Right kidney (tissue), 1 donor: ENCODE data around the gene FIBP.

ENCODE experiments used
- DNase-seq: peaks from one replicate; pipeline ENCODE4 v3.0.0-alpha.2; 2016

Gene FIBP

GRCh38 chr11:65891219-65892136 lies 3.2 kb upstream of the FIBP start:
- DNase-seq: peak; percentile 35

DNA sequence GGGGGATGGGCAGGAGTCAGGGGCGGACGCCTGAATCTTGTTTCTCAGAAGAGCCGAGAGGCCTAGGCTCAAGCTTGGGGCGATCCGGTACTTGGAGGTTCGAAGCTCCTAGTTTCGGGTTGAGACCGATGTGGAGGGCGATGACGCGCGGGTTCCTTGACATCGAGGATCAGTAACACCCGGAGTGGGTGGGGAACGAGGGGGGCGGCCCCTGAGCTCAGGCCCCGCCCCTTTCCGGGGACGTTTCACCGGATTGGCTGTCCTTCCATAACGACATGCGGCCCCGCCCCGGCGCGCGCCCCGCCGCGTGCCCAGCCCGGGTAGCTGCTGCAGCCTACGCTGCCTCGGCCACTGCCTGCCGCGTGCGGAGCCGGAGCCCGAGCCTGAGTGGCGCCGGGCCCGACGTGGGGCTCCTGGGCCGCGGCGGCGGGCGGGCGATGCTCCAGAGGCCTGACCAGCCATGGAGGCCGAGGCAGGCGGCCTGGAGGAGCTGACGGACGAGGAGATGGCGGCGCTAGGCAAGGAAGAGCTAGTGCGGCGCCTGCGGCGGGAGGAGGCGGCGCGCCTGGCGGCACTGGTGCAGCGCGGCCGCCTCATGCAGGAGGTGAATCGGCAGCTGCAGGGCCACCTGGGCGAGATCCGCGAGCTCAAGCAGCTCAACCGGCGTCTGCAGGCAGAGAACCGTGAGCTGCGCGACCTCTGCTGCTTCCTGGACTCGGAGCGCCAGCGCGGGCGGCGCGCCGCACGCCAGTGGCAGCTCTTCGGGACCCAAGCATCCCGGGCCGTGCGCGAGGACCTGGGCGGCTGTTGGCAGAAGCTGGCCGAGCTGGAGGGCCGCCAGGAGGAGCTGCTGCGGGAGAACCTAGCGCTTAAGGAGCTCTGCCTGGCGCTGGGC lies 2.3 kb upstream of the FIBP start, which contains the start of gene CCDC85B:
TSS of gene CCDC85B (plus strand) at position 350 of the 895 bp plus-strand sequence. CDS start at position 461, 111 bp downstream.
- DNase-seq: peak; percentile 99

- no peak for DNase-seq
Measured at GRCh38 chr11:65887723-65888162, 528 bp downstream of the FIBP start.

GRCh38 chr11:65886826-65887722 lies 1.2 kb downstream of the FIBP start:
- no peak for DNase-seq

DNA sequence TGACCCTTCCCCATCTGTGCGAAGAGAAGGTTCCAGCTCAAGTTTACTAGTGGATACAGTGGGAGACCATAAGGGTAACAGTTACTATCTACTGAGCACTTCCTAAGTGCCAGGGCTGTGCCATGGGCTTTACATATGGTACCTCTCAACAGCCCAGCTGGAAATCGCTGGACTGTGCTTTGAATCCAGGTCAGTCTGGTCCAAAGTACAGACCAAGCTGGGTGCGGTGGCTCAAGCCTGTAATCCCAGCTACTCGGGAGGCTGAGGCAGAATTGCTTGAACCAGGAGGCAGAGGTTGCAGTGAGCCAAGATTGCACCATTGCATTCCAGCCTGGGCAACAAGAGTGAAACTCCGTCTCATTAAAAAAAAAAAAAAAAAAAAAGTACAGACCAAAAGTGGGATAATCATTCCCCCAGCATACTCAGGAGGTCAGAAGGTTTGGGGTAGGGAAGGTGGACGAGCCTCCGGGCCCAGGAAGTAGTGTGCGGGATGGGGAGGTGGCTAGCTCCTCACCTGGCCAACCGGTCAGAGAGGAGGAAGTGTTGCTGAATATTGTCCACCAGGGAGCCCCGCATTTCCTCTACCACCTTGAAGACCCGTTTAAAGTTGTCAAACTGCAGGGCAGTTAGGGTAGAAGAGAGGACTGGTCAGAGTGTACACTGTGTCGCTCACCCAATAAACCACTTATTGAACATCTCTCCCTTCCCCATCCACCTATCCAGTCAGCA lies 2.3 kb downstream of the FIBP start:
- no peak for DNase-seq

GRCh38 chr11:65885231-65885630 lies 3.0 kb downstream of the FIBP start:
- DNase-seq: no peak

- peak; percentile 59 for DNase-seq
Measured at GRCh38 chr11:65884716-65885092, 3.6 kb downstream of the FIBP start.

GRCh38 chr11:65883786-65884715 lies 4.2 kb downstream of the FIBP start:
- DNase-seq: no peak

DNA sequence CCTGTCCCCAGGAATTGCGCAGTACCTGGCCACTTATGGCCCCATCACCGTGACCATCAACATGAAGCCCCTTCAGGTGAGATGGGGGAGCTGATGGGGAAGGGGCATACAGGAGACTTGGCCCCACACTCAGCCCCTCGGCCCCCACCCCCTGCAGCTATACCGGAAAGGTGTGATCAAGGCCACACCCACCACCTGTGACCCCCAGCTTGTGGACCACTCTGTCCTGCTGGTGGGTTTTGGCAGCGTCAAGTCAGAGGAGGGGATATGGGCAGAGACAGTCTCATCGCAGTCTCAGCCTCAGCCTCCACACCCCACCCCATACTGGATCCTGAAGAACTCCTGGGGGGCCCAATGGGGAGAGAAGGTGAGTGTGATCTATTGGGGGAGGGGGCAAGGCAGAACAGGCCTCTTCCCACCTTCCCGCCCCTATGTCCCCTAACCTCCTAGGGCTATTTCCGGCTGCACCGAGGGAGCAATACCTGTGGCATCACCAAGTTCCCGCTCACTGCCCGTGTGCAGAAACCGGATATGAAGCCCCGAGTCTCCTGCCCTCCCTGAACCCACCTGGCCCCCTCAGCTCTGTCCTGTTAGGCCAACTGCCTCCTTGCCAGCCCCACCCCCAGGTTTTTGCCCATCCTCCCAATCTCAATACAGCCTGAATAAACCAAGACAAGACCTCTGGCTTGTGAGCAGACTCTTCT lies 5.1 kb downstream of the FIBP start:
- no peak for DNase-seq

DNA sequence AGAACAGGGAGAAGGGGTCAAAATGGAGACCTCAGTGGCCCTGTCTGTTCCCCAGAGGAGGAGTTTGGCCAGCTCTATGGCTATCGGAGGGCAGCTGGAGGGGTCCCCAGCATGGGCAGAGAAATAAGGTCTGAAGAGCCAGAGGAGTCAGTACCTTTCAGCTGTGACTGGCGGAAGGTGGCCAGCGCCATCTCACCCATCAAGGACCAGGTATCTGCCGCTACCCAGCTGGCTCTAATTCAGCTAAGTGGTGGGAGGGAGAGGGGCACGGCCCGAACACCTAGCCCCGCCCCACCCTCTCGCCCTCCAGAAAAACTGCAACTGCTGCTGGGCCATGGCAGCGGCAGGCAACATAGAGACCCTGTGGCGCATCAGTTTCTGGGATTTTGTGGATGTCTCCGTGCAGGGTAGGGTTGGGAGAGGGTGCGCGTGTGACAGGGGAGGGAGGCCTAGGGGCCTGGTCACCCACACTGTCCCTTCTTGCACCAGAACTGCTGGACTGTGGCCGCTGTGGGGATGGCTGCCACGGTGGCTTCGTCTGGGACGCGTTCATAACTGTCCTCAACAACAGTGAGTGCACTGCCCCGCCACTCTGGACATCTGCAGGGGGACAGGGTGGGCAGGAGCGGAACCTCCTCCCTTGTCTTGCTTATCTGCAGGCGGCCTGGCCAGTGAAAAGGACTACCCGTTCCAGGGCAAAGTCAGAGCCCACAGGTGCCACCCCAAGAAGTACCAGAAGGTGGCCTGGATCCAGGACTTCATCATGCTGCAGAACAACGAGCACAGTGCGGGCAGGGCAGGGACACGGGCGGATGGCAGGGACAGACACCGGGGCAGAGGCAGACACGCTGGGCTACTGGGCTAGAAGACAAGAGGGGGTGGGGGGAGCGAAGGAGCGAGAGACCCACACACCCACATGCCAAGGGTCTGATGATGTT lies 5.9 kb downstream of the FIBP start:
- DNase-seq: no peak

- DNase-seq: no peak
Measured at GRCh38 chr11:65880844-65881421, 7.3 kb downstream of the FIBP start.

DNA sequence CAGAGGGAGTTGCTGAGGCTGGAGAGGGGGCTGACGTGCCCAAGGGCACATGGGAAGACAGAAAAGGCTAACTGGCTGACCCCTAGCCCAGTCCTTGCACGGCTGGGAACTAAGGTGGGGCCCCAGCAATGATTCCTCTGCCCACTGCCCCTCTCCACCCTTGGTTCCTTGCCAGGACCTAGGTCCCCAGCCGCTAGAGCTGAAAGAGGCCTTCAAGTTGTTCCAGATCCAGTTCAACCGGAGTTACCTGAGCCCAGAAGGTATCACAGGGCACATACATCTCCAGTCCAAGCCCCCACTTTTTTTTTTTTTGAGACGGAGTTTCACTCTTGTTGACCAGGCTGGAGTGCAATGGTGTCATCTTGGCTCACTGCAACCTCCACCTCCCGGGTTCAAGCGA lies 8.2 kb downstream of the FIBP start:
- DNase-seq: no peak

GRCh38 chr11:65879617-65880016 lies 8.7 kb downstream of the FIBP start, which contains the start of gene CTSW:
TSS of gene CTSW (plus strand) at chr11:65879837. CDS start at chr11:65879855, 18 bp downstream.
- DNase-seq: no peak

DNA sequence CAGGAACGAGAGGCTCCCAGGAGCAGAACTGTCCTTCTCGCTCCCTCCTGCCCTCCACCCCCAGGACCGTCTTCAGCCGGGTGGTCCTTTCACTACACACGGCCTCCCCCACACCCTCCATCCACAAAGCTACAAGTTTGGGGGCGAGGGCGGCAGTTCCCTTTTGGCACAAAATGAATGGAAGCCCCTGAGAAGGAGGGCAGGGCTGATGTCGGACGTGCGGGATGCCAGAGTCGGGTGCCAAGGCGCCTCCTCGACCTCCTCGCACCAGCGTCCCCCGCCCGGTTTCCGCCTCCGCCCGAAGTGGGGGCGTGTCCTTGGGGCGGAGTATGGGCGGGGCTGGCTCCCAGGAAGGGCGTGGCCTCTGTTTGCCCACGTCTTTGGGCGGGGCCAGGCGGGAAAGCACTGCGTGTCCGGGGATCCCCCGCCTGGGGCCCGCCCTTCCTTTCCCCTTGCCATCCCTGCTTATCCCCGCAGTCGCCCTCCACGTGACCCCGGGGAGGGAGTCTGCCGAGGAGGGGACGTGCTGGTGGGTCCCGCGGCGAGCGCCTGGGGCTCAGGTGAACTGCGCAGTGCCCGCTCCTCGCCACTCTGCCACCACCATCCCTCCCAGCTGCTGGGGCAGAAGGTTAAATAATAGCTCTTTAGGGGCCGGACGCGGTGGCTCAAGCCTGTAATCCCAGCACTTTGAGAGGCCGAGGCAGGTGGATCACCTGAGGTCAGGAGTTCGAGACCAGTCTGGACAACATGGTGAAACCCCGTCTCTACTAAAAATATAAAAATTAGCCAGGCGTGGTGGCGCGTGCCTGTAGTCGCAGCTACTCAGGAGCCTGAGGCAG lies 14.7 kb downstream of the FIBP start:
- peak; percentile 94 for DNase-seq

- no peak for DNase-seq
Measured at GRCh38 chr11:65872586-65873317, 15.5 kb downstream of the FIBP start, which contains the start of gene EFEMP2. TSS of gene EFEMP2 (minus strand) at chr11:65872800. CDS start at chr11:65872354, 446 bp downstream.
